ENCODE measurements around the gene ABCC4. TPM values are rescaled to one million over a fixed set of nuclear protein-coding genes. Genes with fewer than 3 reads are reported as not detected.

ABCC4 gene
- total RNA-seq, 1 donor from 2014 or later = 11.7 TPM

DNA sequence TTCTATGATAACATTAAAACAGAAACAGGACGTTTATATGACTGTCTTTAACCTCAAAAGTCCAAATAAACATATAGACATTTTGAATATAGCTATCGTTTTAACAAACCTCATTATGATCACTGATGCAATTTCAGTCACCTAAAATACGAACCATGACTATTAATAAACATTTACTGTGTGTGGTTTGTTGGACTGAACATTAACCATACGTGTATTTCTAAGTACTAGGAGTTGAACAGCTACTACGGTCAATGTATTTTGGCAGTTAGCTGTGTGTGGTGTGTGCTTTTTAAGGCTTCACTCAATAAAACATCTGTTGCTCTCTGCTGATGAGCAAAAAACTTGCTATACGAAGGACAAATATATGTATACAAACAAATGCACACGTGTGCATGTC is 281.4 kb downstream of the ABCC4 start:
- CTCF ChIA-PET = no interaction called here
- Mint-ChIP-seq H3K27ac (no peak overlapping the region), H3K27me3 (no peaks in the 10 kb centered on the region), H3K9me3 (no peaks in the 10 kb centered on the region), H3K4me1 (no peaks in the 10 kb centered on the region), H3K4me3 (no peak overlapping the region), H3K36me3 (ENCODE audit: low read depth) (peaks cover 17% of the 10 kb centered on the region)
- TF ChIP-seq, protein P1, sequence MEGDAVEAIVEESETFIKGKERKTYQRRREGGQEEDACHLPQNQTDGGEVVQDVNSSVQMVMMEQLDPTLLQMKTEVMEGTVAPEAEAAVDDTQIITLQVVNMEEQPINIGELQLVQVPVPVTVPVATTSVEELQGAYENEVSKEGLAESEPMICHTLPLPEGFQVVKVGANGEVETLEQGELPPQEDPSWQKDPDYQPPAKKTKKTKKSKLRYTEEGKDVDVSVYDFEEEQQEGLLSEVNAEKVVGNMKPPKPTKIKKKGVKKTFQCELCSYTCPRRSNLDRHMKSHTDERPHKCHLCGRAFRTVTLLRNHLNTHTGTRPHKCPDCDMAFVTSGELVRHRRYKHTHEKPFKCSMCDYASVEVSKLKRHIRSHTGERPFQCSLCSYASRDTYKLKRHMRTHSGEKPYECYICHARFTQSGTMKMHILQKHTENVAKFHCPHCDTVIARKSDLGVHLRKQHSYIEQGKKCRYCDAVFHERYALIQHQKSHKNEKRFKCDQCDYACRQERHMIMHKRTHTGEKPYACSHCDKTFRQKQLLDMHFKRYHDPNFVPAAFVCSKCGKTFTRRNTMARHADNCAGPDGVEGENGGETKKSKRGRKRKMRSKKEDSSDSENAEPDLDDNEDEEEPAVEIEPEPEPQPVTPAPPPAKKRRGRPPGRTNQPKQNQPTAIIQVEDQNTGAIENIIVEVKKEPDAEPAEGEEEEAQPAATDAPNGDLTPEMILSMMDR (IDR thresholded peaks at IDR 0.05) = no peak
- ATAC-seq (ENCODE audit: low read depth) = no peak
- POLR2A ChIA-PET = no interaction called here
- no peak for DNase-seq
- intact Hi-C loops (cut with micrococcal nuclease) = no loop called here

DNA sequence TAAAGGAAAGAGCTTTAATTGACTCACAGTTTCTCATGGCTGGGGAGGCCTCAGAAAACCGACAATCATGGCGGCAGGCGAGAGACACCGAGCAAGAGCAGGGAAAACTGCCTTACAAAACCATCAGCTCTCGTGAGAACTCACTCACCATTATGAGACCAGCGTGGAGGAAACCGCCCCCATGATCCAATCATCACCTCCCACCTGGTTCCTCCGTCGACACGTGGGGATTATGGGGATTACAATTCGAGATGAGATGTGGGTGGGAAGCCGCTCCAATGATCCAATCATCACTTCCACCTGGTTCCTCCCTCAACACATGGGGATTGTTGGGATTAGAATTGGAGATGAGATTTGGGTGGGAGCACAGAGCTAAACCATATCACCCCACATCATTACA is 293.9 kb downstream of the ABCC4 start:
- Mint-ChIP-seq H3K27ac (no peak overlapping the region), H3K27me3 (peaks cover 10% of the 10 kb centered on the region), H3K9me3 (no peaks in the 10 kb centered on the region), H3K4me3 (no peak overlapping the region), H3K36me3 (ENCODE audit: low read depth) (no peaks in the 10 kb centered on the region), H3K4me1 (no peaks in the 10 kb centered on the region)
- no peak for ATAC-seq (ENCODE audit: low read depth)
- ChIA-PET CTCF (no interaction called here), POLR2A (no interaction called here)
- no peak for DNase-seq
- TF ChIP-seq, protein P1 (IDR thresholded peaks at IDR 0.05) = no peak
- intact Hi-C loops (cut with micrococcal nuclease) = no loop called here

DNA sequence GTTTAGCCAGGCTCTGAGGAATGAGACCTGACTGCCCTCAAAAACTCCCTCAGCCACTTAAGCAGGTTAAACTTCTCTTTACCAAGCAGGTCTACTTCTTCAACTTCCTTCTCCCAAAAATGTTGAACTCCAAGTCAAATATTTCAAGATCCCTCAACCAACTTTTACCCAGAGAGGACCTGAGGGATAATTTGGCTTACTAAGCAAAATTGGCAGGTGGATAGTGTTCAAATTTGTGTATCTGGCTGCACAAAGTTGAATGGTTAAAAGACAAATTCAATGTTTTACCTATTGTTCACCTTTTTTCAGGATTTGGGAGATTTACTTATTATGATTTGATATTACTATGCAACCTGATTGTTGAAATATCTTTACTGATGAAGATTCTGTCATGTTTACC is 296.0 kb downstream of the ABCC4 start:
- Mint-ChIP-seq H3K27ac (no peak overlapping the region), H3K36me3 (ENCODE audit: low read depth) (no peaks in the 10 kb centered on the region), H3K9me3 (no peaks in the 10 kb centered on the region), H3K4me1 (no peaks in the 10 kb centered on the region), H3K4me3 (no peak overlapping the region), H3K27me3 (peaks cover 22% of the 10 kb centered on the region)
- TF ChIP-seq, protein P1 (IDR thresholded peaks at IDR 0.05) = no peak
- DNase-seq (no peak), ATAC-seq (ENCODE audit: low read depth) (no peak)
- ChIA-PET POLR2A (no interaction called here), CTCF (no interaction called here)
- intact Hi-C loops (cut with micrococcal nuclease) = no loop called here

DNA sequence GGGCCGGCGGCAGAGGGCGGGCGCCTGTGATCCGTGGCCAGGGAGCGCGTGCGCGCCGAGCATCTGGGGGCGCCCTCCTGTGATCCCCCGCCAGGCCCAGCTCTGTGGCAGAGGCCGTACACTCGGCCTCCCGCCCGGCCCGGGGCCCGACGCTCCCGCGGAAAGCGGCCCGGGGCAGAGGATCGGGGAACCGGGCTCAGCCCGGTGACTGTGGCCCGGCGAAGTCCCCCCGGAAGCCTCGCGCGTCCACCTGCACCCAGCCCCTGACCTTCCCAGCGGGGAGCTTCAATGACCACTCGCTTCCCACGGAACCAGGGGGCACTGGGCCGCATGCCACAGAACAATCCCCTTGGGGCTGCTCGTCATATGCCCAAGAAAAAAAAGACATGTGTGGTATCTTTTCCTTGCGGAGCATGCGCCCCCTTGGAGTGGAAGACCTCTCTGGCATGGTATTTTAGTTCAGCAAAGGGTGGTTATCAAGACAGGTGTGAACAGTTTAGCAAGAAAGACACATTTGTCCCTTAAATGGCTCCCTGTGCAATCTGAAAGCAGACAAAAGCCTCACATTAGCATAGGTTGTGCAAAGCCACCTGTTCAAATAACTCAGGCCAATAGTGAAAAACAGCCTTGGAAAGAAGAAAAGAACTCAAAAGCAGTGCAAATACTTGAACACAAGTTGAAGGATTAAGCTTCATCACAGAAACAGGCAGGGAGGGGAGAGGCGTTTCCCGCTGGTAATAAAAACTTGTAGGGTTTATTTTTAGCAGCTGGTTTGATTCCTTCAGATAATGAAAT is 298.0 kb downstream of the ABCC4 start:
- ATAC-seq (ENCODE audit: low read depth) (no peak), DNase-seq (no peak)
- intact Hi-C loops (cut with micrococcal nuclease) = no loop called here
- Mint-ChIP-seq H3K36me3 (ENCODE audit: low read depth) (no peaks in the 10 kb centered on the region), H3K4me3 (no peak overlapping the region), H3K27me3 (peaks cover 24% of the 10 kb centered on the region), H3K9me3 (no peaks in the 10 kb centered on the region), H3K4me1 (no peaks in the 10 kb centered on the region), H3K27ac (no peak overlapping the region)
- TF ChIP-seq, protein P1 (IDR thresholded peaks at IDR 0.05) = no peak
- CTCF ChIA-PET = no interaction called here
- POLR2A ChIA-PET = no interaction called here

DNA sequence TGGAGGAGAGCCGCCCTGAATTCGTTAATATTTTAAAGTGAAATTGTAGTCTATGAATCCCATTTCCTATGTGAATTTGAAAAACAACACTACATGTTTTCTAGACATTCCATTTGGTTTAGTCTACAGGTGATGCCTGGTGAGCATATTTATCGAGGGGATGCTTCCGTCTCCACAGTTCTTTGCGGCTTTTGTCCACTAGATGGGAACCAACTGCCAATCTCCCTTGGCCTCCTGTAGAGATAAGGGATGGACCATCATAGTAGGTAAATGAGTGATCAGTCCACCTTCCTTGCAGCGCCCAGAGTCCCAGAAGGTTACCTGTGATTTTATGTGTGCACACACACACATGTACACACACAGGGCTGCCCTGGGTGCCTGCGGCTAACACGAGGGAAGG is 299.1 kb downstream of the ABCC4 start:
- ATAC-seq (ENCODE audit: low read depth) = no peak
- Mint-ChIP-seq H3K4me3 (no peak overlapping the region), H3K9me3 (peaks cover 2% of the 10 kb centered on the region), H3K4me1 (no peaks in the 10 kb centered on the region), H3K27me3 (peaks cover 29% of the 10 kb centered on the region), H3K36me3 (ENCODE audit: low read depth) (no peaks in the 10 kb centered on the region), H3K27ac (no peak overlapping the region)
- CTCF ChIA-PET = no interaction called here
- POLR2A ChIA-PET = no interaction called here
- intact Hi-C loops (cut with micrococcal nuclease) = no loop called here
- no peak for DNase-seq
- TF ChIP-seq, protein P1 (IDR thresholded peaks at IDR 0.05) = no peak
